Lower lobe of right lung (tissue), 2 donors: Measurements from ENCODE around the gene TIA1. TPM values are rescaled to one million over a fixed set of nuclear protein-coding genes. Genes with fewer than 3 reads are reported as not detected.

Source experiments
- ATAC-seq, 2 donors: fragments of 200-7000 bp; cut with Tn5 transposase; one replicate each; pipeline ENCODE4 v1.9.1; 2020 to 2022; ENCODE audit warnings: mild to moderate bottlenecking in 2 of 2, moderate library complexity in 2 of 2
- DNase-seq: peaks from one replicate; pipeline ENCODE4 v3.0.0-alpha.2; 2020
- H3K27ac ChIP-seq: fragments of 200-600 bp; one replicate; pipeline ENCODE4 v1.8.0; 2022
- H3K27me3 ChIP-seq: fragments of 200-600 bp; one replicate; pipeline ENCODE4 v1.8.0; 2022; ENCODE audit warnings: low read depth
- H3K36me3 ChIP-seq: fragments of 200-600 bp; one replicate; pipeline ENCODE4 v1.8.0; 2022; ENCODE audit warnings: mild to moderate bottlenecking
- H3K4me1 ChIP-seq: fragments of 200-600 bp; one replicate; pipeline ENCODE4 v1.8.0; 2022
- H3K4me3 ChIP-seq: fragments of 200-600 bp; one replicate; pipeline ENCODE4 v1.8.0; 2022; ENCODE audit warnings: mild to moderate bottlenecking
- H3K9me3 ChIP-seq: fragments of 200-600 bp; one replicate; pipeline ENCODE4 v1.8.0; 2022
- intact Hi-C: fragments of 100-400 bp; cut with DNase I; formaldehyde crosslinking; loops from one replicate; pipeline ENCODE4 v1.11.0; 2022
- microRNA-seq: library from miRNA; unstranded; fragments of <30 nt; microRNA quantifications from one replicate; pipeline ENCODE4 v1.2.0, GENCODE V29; 2020; ENCODE audit warnings: borderline number of aligned reads
- total RNA-seq: library from RNA; stranded (reverse); fragmentation: NEBNext Ultra II Directional; extraction: Animal tissue kit (Norgen Biotek cat#: 25700); gene quantifications from one replicate; pipeline ENCODE4 v1.2.1, GENCODE V29; 2021
- TF ChIP-seq, protein P1 (sequence below): fragments of 200-600 bp; IDR thresholded peaks from one replicate; pipeline ENCODE4 v1.8.0; 2022; ENCODE audit warnings: antibody characterized with exemption, mild to moderate bottlenecking
- donor health status: DM: no; HTN: yes; CAD: no; lungs with severe emphysema.

TIA1 gene
- total RNA-seq, 1 donor from 2014 or later = 118 TPM

DNA sequence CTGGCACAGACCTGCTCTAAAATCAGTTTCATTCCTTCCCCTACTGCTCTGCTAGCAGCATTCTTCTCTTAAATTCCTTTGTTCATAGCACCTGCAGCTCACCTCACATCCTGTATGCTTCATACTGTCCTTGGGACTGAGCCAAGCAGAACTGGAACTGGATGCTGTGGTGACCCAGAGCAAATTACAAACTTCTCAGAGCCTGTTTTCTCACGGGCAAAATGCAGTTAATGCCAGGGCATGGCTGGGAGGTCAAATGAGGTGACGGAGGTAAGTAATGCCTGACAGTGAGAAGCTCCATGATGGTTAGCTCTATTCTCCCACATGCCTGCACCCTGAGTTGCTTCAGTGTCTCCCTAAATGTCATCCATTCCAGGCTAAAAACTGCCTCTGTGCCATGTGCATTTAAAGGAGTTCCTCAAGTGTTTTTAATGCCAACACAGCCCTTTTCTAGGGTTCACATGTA is 87.3 kb downstream of the TIA1 start:
- DNase-seq (no peak), ATAC-seq (no peak)
- intact Hi-C loops = no loop called here
- peaks cover 81% of the 10 kb centered on the region for H3K36me3 ChIP-seq
- no peaks in the 10 kb centered on the region for H3K27me3 ChIP-seq
- TF ChIP-seq, protein P1, sequence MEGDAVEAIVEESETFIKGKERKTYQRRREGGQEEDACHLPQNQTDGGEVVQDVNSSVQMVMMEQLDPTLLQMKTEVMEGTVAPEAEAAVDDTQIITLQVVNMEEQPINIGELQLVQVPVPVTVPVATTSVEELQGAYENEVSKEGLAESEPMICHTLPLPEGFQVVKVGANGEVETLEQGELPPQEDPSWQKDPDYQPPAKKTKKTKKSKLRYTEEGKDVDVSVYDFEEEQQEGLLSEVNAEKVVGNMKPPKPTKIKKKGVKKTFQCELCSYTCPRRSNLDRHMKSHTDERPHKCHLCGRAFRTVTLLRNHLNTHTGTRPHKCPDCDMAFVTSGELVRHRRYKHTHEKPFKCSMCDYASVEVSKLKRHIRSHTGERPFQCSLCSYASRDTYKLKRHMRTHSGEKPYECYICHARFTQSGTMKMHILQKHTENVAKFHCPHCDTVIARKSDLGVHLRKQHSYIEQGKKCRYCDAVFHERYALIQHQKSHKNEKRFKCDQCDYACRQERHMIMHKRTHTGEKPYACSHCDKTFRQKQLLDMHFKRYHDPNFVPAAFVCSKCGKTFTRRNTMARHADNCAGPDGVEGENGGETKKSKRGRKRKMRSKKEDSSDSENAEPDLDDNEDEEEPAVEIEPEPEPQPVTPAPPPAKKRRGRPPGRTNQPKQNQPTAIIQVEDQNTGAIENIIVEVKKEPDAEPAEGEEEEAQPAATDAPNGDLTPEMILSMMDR = no peak
- no peaks in the 10 kb centered on the region for H3K9me3 ChIP-seq
- no peak overlapping the region for H3K27ac ChIP-seq
- H3K4me1 ChIP-seq = no peaks in the 10 kb centered on the region
- H3K4me3 ChIP-seq = no peak overlapping the region

DNA sequence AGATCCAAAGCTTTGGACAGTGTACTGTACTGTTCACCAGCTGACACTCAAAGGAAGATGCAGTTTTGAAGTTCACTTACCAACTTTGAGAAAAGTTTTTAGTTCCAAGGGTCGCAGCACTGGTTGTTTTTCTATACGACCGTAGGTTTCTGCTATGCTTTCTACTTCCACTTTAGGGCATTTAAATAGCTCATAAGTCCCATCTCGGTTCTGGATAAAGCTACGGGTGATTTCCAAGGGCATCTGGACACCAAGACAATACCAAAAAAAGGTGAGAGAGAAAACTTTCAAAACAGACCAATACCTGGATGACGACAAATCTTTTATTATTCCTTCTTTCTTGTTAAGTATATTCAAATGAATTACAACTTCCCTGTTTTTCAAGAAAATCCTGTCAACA is 87.9 kb downstream of the TIA1 start:
- ATAC-seq (no peak), DNase-seq (no peak)
- H3K27ac ChIP-seq = no peak overlapping the region
- H3K27me3 ChIP-seq = no peaks in the 10 kb centered on the region
- no peaks in the 10 kb centered on the region for H3K9me3 ChIP-seq
- no peak overlapping the region for H3K4me3 ChIP-seq
- intact Hi-C loops = no loop called here
- TF ChIP-seq, protein P1 = no peak
- peaks cover 80% of the 10 kb centered on the region for H3K36me3 ChIP-seq
- no peaks in the 10 kb centered on the region for H3K4me1 ChIP-seq

Small RNA genes lying within 50 kb of the gene (microRNA-seq; reads per million reads assigned to microRNA genes)
- not detected for gene MIR1285-2

Other genes starting within 250 kb of the TIA1 start
- gene PCBP1, start 161.2 kb downstream of the TIA1 start, total RNA-seq = 308 TPM
- 18.0 TPM for gene C2orf42, start 57.6 kb downstream of the TIA1 start, total RNA-seq
- 120 TPM for gene PCYOX1, start 9.5 kb upstream of the TIA1 start, total RNA-seq
- gene SNRPG, start 45.1 kb upstream of the TIA1 start, total RNA-seq = 107 TPM
- gene FAM136A, start 53.4 kb upstream of the TIA1 start, total RNA-seq = 19.5 TPM